Measurements from ENCODE around the gene WDR72.

The WDR72 gene

GRCh38 chr15:53762916-53763315, 3.5 kb upstream of the WDR72 start:
- no peak overlapping the region for H3K4me3 ChIP-seq (ENCODE audit: low read depth, low read length)
- TF ChIP-seq CTCF (IDR thresholded peaks at IDR 0.05; ENCODE audit: low read depth, low read length): no peak

GRCh38 chr15:53758412-53758811, 1.1 kb downstream of the WDR72 start:
- no peak for TF ChIP-seq CTCF (IDR thresholded peaks at IDR 0.05; ENCODE audit: low read depth, low read length)
- H3K4me3 ChIP-seq (ENCODE audit: low read depth, low read length): no peak overlapping the region

GRCh38 chr15:53757906-53758305, 1.6 kb downstream of the WDR72 start:
- TF ChIP-seq CTCF (IDR thresholded peaks at IDR 0.05; ENCODE audit: low read depth, low read length): no peak
- H3K4me3 ChIP-seq (ENCODE audit: low read depth, low read length): no peak overlapping the region

- TF ChIP-seq CTCF (IDR thresholded peaks at IDR 0.05; ENCODE audit: low read depth, low read length): no peak
These were observed 5.7 kb downstream of the WDR72 start for GRCh38 chr15:53753813-53754212.

GRCh38 chr15:53752406-53752805, 7.1 kb downstream of the WDR72 start:
- no peak for TF ChIP-seq CTCF (IDR thresholded peaks at IDR 0.05; ENCODE audit: low read depth, low read length)
- no peak overlapping the region for H3K4me3 ChIP-seq (ENCODE audit: low read depth, low read length)

More at GRCh38 chr15:53753813-53754212, 5.7 kb downstream of the WDR72 start:
- H3K4me3 ChIP-seq (ENCODE audit: low read depth, low read length): no peak overlapping the region

GRCh38 chr15:53747501-53748068, 11.9 kb downstream of the WDR72 start:
- no peak for TF ChIP-seq CTCF (IDR thresholded peaks at IDR 0.05; ENCODE audit: low read depth, low read length)
- H3K4me3 ChIP-seq (ENCODE audit: low read depth, low read length): no peak overlapping the region

- H3K4me3 ChIP-seq (ENCODE audit: low read depth, low read length): no peak overlapping the region
- no peak for TF ChIP-seq CTCF (IDR thresholded peaks at IDR 0.05; ENCODE audit: low read depth, low read length)
These were observed 13.4 kb downstream of the WDR72 start for GRCh38 chr15:53746101-53746500.

Data from WI38 (cell line).